HepG2 (cell line): ENCODE data around the gene LMAN2L.

Source experiments
- SMC3 ChIP-seq: IDR thresholded peaks from 2 replicates; pipeline ENCODE4 v1.6.1; 2011; ENCODE audit warnings: low read length, improper control_type of control experiment
- TF ChIP-seq, protein P1 (sequence below): sonication (generic); formaldehyde crosslinking; IDR thresholded peaks from 2 replicates; pipeline ENCODE4 v1.5.0; 2020; ENCODE audit warnings: mild to moderate bottlenecking, missing genetic modification reagents, moderate library complexity
- TF ChIP-seq, protein P2 (sequence below): sonication (generic); formaldehyde crosslinking; IDR thresholded peaks from 2 replicates; pipeline ENCODE4 v1.8.0; 2022; ENCODE audit warnings: low read depth, missing genetic modification reagents
- TF ChIP-seq, protein P3 (sequence below): sonication (generic); formaldehyde crosslinking; IDR thresholded peaks from 2 replicates; pipeline ENCODE4 v1.4.0; 2020; ENCODE audit warnings: missing genetic modification reagents
- TF ChIP-seq, protein P4 (sequence below): sonication (generic); formaldehyde crosslinking; conservative IDR thresholded peaks from 2 replicates; pipeline ENCODE4 v1.8.0; 2022; ENCODE audit warnings: low read depth, missing genetic modification reagents

DNA sequence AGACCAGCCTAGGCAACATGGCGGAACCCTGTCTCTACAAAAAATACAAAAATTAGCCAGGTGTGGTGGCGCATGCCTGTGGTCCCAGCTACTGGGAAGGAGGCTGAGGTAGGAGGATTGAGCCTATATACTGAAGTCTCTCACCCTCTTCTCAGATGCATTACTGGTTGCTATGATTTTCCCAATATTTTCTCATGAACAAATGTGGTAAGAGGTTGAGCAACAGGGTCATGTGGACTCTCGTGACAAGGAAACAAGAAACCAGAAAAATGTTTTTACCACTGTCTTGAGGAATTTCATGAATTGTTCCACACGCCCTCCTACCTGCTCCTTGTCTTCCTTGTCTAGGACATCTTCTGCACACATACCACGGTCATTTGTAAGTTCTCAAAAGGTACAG lies 12.4 kb downstream of the LMAN2L start:
- TF ChIP-seq, protein P1, sequence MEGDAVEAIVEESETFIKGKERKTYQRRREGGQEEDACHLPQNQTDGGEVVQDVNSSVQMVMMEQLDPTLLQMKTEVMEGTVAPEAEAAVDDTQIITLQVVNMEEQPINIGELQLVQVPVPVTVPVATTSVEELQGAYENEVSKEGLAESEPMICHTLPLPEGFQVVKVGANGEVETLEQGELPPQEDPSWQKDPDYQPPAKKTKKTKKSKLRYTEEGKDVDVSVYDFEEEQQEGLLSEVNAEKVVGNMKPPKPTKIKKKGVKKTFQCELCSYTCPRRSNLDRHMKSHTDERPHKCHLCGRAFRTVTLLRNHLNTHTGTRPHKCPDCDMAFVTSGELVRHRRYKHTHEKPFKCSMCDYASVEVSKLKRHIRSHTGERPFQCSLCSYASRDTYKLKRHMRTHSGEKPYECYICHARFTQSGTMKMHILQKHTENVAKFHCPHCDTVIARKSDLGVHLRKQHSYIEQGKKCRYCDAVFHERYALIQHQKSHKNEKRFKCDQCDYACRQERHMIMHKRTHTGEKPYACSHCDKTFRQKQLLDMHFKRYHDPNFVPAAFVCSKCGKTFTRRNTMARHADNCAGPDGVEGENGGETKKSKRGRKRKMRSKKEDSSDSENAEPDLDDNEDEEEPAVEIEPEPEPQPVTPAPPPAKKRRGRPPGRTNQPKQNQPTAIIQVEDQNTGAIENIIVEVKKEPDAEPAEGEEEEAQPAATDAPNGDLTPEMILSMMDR (CRISPR knock-in tag) = no peak
- TF ChIP-seq, protein P2, sequence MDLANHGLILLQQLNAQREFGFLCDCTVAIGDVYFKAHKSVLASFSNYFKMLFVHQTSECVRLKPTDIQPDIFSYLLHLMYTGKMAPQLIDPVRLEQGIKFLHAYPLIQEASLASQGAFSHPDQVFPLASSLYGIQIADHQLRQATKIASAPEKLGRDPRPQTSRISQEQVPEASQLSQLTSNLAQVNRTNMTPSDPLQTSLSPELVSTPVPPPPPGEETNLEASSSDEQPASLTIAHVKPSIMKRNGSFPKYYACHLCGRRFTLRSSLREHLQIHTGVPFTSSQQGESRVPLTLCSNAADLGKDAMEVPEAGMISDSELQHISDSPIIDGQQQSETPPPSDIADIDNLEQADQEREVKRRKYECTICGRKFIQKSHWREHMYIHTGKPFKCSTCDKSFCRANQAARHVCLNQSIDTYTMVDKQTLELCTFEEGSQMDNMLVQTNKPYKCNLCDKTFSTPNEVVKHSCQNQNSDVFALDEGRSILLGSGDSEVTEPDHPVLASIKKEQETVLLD = no peak
- TF ChIP-seq, protein P3, sequence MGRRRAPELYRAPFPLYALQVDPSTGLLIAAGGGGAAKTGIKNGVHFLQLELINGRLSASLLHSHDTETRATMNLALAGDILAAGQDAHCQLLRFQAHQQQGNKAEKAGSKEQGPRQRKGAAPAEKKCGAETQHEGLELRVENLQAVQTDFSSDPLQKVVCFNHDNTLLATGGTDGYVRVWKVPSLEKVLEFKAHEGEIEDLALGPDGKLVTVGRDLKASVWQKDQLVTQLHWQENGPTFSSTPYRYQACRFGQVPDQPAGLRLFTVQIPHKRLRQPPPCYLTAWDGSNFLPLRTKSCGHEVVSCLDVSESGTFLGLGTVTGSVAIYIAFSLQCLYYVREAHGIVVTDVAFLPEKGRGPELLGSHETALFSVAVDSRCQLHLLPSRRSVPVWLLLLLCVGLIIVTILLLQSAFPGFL (CRISPR knock-in tag) = no peak
- no peak for TF ChIP-seq SMC3
- TF ChIP-seq, protein P4, sequence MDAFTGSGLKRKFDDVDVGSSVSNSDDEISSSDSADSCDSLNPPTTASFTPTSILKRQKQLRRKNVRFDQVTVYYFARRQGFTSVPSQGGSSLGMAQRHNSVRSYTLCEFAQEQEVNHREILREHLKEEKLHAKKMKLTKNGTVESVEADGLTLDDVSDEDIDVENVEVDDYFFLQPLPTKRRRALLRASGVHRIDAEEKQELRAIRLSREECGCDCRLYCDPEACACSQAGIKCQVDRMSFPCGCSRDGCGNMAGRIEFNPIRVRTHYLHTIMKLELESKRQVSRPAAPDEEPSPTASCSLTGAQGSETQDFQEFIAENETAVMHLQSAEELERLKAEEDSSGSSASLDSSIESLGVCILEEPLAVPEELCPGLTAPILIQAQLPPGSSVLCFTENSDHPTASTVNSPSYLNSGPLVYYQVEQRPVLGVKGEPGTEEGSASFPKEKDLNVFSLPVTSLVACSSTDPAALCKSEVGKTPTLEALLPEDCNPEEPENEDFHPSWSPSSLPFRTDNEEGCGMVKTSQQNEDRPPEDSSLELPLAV = no peak
